NCI-H1105 (cell line): ENCODE measurements around the gene SH3GLB2.
"Not testable (repeated sequence)": the region's sequence is repeated elsewhere in the genome, so short reads cannot be mapped to it uniquely, and the experiment has no call there.

Experiments used
- DNase-seq: peaks from one replicate; lab custom pipeline; 2025; lab: John Stamatoyannopoulos, UW

Gene SH3GLB2

GRCh38 chr9:129053020-129053419 lies 24.9 kb upstream of the SH3GLB2 start:
- DNase-seq, result no peak

GRCh38 chr9:129052592-129052991 lies 24.5 kb upstream of the SH3GLB2 start:
- no peak for DNase-seq

- DNase-seq, result no peak
Measured at GRCh38 chr9:129042016-129042415, 13.9 kb upstream of the SH3GLB2 start.

- DNase-seq, result no peak
Measured at GRCh38 chr9:129040113-129040643, 12.0 kb upstream of the SH3GLB2 start.

GRCh38 chr9:129038109-129038852 lies 10.2 kb upstream of the SH3GLB2 start:
- no peak for DNase-seq

- no peak for DNase-seq
Measured at GRCh38 chr9:129037767-129038098, 9.6 kb upstream of the SH3GLB2 start.

GRCh38 chr9:129036923-129037766 lies 9.0 kb upstream of the SH3GLB2 start:
- no peak for DNase-seq

- DNase-seq, result peak; percentile 96
Measured at GRCh38 chr9:129036241-129036922, 8.3 kb upstream of the SH3GLB2 start, which contains the start of gene MIGA2. MIGA2 (plus strand) TSS chr9:129036626; CDS start chr9:129040595, 3,969 bp downstream.

- DNase-seq, result not testable (repeated sequence)
Measured at GRCh38 chr9:129035838-129036237, 7.7 kb upstream of the SH3GLB2 start.

GRCh38 chr9:129033216-129033615 lies 5.1 kb upstream of the SH3GLB2 start:
- DNase-seq, result no peak

GRCh38 chr9:129032541-129033159 lies 4.5 kb upstream of the SH3GLB2 start:
- no peak for DNase-seq

GRCh38 chr9:129031514-129031913 lies 3.4 kb upstream of the SH3GLB2 start:
- DNase-seq, result no peak

- no peak for DNase-seq
Measured at GRCh38 chr9:129030191-129030590, 2.1 kb upstream of the SH3GLB2 start.

GRCh38 chr9:129027685-129028191 lies 393 bp downstream of the SH3GLB2 start:
- DNase-seq, result peak; percentile 50

- DNase-seq, result no peak
Measured at GRCh38 chr9:129027224-129027684, 877 bp downstream of the SH3GLB2 start.

GRCh38 chr9:129026442-129027223 lies 1.5 kb downstream of the SH3GLB2 start:
- DNase-seq, result peak; percentile 14

- DNase-seq, result no peak
Measured at GRCh38 chr9:129023908-129024233, 4.3 kb downstream of the SH3GLB2 start.

- no peak for DNase-seq
Measured at GRCh38 chr9:129023036-129023907, 4.9 kb downstream of the SH3GLB2 start.

GRCh38 chr9:129022037-129022436 lies 6.1 kb downstream of the SH3GLB2 start:
- DNase-seq, result no peak

- no peak for DNase-seq
Measured at GRCh38 chr9:129021091-129021490, 7.0 kb downstream of the SH3GLB2 start.
